HG03135 (cell line): Measurements from ENCODE around the gene NFIA.

ENCODE experiments used
- ATAC-seq: cut with Tn5 transposase; IDR thresholded peaks from one replicate; pipeline ENCODE4 v1.9.1; 2021; ENCODE audit warnings: mild to moderate bottlenecking, moderate library complexity; ENCODE audit not compliant: unreplicated experiment

The NFIA gene

GRCh38 chr1:61404597-61405376, 322.4 kb downstream of the NFIA start:
- ATAC-seq: no peak

GRCh38 chr1:61406467-61406866, 324.1 kb downstream of the NFIA start:
- no peak for ATAC-seq

DNA sequence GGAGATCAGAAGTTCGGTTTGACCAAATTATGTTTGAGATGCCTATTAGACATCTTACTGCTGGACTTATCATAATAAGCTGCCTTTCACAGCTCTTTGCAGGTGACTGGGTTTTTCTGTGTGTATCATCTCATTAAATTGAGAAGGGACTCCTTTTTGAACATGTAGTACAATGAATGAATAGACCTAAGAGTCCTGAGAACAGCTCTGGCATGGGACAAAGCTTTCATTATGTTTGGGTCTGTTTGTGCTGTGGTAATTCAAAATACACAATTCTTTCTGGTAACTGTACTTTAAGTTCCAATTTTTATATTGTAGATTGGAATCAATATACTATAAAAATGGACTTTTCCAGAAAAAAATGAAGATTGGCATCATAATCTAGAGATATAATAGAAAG, 330.2 kb downstream of the NFIA start:
- ATAC-seq: no peak

DNA sequence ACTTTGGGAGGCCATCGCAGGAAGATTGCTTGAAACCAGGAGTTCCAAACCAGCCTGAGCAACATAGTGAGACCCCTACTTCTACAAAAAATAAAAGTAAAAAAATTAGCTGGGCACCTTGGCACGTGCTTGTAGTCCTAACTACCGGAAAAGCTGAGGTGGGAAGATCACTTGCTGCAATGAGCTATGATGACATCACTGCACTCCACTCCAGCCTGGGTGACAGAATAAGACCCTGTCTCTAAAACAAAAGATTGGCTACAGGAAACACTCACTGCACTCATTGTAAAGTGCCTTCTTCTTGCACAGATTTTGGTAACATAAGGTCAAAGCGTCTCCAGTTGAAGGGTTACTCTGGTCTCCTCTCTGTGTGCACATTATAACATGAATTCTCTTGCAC, 336.8 kb downstream of the NFIA start:
- ATAC-seq: no peak

GRCh38 chr1:61419657-61420056, 337.3 kb downstream of the NFIA start:
- ATAC-seq: no peak

DNA sequence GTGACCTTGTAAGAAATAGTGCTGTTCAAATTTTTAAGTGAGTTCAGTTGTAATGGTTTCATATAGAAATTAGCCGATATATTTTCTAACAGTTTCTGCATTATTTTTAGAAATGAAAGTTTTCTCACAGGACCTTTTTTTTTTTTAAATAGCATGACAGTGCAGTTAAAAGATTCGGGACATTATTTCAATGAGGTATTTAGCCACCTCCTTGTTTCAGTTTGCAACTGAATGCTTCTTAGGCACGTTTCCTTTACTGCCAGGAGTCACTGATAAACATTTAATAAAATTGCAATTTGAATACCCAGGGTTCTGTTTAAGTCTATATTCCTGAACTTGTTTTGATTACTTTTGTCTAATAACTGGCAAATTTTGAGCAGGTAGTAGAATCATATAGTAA, 337.9 kb downstream of the NFIA start:
- no peak for ATAC-seq

GRCh38 chr1:61420909-61421835, 338.8 kb downstream of the NFIA start:
- no peak for ATAC-seq

DNA sequence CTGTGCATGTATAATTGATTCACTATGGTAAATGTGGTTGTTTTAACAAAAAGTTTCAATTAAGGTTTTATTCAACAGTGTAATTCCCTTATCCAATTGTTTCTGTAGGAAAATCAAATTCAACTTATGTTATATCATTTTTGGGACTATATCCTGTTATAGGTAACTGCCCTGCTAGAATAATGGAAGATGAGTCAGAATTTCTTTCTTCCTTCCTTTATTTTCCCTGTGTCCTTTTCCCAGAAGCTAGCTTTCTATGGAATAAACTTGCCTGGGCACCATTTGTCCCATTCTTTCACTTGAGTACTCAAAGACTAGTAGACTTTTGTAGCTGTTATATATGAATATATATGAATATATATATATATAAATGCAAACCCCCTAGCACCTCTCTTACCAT, 341.3 kb downstream of the NFIA start:
- ATAC-seq: no peak

DNA sequence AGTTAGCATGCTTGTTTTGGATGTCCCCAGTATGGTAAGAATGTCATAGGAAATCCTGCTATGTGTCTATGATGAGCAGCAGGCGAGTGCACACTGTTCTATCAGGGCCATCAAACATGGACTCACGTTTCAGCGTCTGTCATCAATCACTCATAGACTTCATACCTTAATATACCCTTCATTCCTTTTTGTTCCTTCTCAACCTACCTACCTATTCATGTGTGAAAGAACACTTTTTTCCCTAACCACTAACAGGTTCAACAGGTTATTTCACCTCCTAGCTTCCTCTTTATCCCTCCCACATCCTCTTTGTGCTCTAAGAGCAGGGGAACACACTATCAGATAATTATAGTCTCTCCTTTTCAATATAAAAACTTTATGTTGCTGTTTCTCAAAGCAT, 342.0 kb downstream of the NFIA start:
- no peak for ATAC-seq

- ATAC-seq: no peak
Measured at GRCh38 chr1:61425040-61425439, 342.7 kb downstream of the NFIA start.

GRCh38 chr1:61426254-61426653, 343.9 kb downstream of the NFIA start:
- ATAC-seq: no peak

DNA sequence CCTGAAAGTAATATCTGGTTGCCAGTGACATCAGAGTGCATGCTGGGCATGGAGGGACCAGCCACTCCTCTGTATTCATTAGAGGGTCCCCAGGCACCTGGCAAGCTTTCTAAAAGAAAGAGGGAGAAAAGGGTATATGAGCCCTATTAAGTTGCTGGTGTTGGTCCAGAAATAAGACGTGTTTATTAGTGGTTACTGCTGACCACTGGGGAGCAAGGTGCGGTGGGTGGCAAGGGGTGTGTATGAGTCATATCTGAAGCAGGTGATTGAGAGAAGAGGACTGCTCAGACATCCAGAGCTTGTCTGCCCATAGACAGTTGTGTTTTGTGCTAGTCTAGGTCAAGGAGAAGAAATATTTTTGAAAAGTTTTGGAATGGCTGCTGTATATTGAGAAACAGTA, 344.5 kb downstream of the NFIA start:
- no peak for ATAC-seq

- no peak for ATAC-seq
Measured at GRCh38 chr1:61427510-61427909, 345.1 kb downstream of the NFIA start.

GRCh38 chr1:61428146-61428545, 345.8 kb downstream of the NFIA start:
- no peak for ATAC-seq

- ATAC-seq: no peak
Measured at GRCh38 chr1:61432616-61433388, 350.4 kb downstream of the NFIA start.

DNA sequence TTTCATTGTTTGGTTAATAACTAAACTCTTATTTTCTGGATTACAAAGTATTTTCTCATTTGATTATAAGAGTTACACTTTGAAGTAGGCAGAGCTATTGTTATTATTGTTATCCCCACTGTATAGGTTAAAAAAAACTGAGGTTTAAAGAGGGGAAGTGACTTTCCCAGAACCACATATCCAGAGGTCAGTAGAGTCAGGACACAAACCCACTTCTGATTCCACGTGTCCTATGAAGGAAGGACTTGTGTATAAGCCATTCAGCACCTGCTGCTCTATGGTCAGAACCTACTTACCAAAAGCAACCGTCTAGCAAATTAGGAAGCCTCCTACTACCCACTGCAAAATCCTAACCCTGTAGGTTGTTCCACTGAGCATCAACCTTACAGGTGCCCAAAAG, 351.3 kb downstream of the NFIA start:
- no peak for ATAC-seq

DNA sequence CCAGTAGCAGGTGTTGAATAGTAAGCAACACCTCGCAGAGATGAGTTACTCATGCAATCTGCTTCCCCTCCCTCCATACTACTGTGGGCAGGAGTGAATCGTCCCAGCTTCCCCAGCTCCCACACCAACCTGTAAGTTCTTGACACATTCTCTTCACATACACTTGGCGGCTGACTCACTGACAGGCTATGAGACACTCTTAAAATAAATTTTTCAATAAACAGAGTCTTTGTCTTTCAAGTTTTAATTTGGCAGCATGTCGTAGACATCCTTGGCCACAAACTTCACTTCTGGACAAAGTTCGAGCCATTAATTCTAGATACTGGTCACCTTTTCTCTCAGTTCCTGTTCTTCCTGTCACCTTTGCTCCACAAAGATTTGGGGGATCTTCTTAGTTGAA, 351.9 kb downstream of the NFIA start:
- ATAC-seq: no peak

DNA sequence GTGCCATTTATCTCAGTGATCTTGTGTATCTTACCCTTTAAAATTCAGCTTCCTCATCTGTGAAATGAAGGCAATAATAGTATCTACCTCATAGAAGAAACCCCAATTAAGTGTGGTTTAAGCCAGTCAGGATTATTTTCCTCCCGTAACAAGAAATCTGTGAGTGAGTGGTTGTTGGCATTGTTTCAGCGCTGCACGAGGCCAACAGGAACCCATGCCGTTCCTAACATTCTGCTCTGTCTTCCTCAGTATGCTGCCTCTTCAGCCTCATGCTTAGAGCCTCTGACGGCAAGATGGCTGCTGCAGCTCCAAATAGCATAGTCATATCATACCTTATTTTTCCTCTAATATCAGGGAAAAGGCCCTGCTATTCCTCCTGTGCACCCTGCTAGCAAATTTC, 352.9 kb downstream of the NFIA start:
- no peak for ATAC-seq

- no peak for ATAC-seq
Measured at GRCh38 chr1:61436016-61436415, 353.7 kb downstream of the NFIA start.

DNA sequence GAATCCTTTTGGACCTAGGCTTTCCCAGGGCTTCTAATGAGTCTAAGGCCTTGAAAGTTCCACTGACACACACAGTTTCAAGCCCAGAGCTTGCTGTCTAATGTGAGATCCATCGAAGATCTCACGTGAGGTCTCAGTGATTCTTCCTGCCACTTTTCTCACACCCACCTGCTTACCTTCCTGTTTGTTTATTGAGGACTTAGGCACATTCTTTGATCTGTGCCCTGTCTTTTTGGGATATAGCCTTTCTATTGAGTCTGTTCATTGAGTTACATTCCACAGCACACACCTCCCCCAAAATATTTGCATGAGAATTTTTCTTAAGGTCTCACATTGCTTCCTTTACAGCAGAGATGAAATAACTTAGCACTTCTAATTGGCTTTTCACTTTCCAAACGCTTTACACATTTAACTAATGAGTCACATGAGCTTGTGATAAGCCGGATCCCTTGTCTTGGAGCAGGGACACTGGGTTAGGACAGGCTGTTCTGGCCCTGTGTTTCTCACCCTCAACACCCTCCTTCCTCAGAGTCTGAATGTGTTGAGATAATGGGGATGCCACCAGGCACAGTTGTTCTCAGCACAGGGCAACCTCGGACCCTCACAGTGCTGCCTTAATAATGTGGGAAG, 354.2 kb downstream of the NFIA start:
- no peak for ATAC-seq

DNA sequence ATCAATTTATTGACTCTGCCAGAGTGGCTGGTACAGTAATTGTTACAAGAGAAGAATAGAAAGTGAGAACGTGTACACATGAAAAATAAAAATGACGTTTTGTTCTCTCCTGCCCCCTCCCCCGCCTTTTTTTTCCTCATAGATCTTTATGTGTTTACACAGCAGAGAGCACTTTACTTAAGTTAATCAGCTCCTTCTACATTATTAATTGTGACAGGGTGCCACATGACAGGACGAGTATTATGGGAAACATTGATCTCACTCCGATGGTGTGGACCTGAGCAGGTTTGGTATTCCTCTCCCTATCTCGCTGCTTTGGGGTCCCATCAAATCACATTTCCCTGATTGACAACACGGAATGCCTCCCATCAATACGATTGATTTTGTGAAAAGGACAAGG, 356.9 kb downstream of the NFIA start:
- ATAC-seq: no peak
